NCI-H2196 (cell line): ENCODE results near the gene ADAMTSL2.
A peak's percentile ranks its signal among the peaks of the same experiment; 100 is the strongest.

ENCODE experiments used
- DNase-seq: peaks from one replicate; lab custom pipeline; 2025; ENCODE audit not compliant: unreplicated experiment; lab: John Stamatoyannopoulos, UW

ADAMTSL2 gene

GRCh38 chr9:133584559-133585476, 50.3 kb downstream of the ADAMTSL2 start:
- peak; percentile 61 for DNase-seq

GRCh38 chr9:133585481-133586351, 51.2 kb downstream of the ADAMTSL2 start:
- no peak for DNase-seq

DNA sequence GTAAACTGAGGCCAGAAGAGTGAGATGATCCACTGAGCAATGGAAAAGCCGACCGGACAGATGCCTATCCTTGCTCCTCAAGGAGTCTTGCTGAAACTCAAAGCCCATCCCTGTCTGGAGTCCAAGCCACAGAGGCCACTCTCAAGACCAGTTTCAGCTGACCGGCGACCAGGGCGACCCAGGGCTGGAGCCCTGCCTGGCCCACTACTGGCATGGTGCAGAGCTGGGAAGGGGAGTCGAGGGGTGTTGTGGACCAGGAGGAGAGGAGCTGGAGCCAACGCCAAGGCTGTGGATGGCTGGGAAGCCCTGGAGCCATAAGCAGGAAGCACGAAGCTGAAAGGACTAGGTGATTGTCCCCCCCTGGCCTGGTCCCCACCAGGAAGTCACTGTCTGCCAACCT, 52.5 kb downstream of the ADAMTSL2 start:
- DNase-seq = no peak

- DNase-seq = no peak
These were observed 53.0 kb downstream of the ADAMTSL2 start for GRCh38 chr9:133587466-133587865.

DNA sequence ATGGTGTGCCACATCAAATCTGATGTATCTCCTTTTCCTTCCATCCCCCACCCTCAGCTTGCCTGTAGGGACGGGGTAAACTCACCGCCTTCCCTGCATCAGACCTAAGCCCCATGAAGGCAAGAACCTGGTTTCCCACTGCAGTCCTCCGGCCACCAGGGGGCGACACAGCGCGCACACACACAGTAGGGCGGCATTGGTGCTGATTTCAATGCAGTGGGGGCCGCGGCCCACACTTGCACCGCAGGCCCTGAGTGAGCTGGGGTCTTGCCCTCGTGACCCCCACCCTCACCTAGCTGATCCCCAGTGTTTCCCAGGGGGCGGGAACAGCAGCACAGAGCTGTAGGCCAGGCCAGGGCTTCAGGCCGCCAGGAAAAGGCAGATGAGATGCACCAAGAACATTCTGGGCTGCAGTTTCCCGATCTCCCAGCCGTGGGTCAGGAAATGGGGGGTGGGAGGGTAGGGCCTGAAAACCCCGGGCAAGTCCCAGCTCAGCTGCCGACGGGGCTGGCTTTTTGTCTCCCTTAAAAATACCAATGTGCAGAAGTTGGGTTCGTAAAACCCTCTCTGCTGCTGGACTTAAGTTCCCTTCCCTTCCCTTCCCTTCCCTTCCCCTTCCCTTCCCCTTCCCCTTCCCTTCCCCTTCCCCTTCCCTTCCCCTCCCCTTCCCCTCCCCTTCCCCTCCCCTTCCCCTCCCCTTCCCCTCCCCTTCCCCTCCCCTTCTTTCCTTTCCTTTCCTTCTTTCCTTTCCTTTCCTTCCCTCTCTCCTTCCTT, 55.1 kb downstream of the ADAMTSL2 start:
- no peak for DNase-seq

DNA sequence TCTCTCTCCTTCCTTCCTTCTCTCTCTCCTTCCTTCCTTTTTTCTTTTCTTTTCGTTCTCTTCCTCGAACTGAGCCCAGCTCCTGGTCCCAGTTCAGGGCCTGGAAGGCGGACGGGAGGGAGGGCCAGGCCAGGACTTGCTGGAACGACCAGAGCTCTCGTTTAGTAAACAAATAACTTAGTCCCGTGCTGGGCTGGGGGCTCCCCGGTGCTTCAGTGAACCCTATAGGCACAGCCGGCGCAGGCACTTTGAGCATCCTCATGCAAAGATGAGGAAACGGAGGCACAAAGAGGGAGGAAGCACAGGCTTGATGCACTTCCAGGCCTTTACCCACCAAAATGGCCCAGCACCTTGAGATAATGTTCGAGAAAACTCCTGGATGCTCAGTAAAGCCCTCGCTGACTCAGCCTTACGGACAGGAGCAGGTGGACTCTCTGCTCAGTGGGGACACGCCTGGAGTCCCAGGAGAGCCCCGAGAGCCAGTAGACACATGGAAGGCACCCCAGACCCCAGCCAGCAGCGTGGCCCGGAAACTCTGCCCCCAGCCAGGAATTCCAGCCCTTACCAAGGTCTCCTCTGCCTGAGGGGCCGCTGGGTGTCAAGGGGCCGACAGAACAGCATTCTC, 55.8 kb downstream of the ADAMTSL2 start:
- no peak for DNase-seq

GRCh38 chr9:133591116-133591910, 56.8 kb downstream of the ADAMTSL2 start:
- DNase-seq = peak; percentile 88

DNA sequence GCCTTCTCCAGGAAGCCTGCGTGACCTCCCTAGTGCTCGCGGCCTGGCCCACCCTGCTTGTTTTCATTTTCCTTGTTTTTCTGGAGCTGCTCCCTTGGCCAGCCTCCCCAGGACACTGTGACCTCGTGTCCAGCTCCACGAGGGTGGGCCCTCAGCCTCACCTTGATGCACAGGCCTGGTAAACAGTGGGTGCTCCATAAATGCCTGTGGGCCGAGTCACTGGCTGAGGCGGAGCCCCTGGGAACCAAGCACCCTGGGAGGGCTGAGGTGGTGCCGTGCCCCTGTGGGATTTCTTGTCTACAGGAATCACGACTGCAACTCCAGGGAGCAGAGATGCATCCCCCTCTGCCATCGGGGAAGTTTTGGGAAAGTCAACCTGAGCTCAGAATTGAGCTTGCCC, 57.5 kb downstream of the ADAMTSL2 start:
- no peak for DNase-seq

- DNase-seq = no peak
These were observed 58.4 kb downstream of the ADAMTSL2 start for GRCh38 chr9:133592731-133593409.

- DNase-seq = no peak
These were observed 59.2 kb downstream of the ADAMTSL2 start for GRCh38 chr9:133593587-133594253.

- DNase-seq = no peak
These were observed 59.8 kb downstream of the ADAMTSL2 start for GRCh38 chr9:133594310-133594709.

DNA sequence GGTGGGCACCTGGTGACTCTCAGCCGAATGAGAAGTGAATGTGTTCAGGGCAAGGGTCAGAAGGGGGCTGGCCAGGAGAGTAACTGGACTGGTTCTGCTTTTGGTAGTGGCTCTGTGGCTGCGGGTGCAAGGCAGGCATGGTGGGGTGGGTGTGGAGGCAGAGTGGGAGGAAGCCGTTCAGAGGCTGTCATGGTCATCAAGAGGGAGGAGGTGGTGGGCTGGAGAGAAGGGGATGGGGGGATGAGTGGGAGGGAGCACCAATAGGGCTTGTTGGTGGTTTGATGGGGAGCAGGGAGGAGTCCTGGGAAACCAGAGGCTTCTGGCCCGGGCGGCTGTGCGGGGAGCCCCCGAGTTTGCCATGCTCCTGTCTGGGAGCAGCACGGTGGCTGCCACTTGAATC, 61.4 kb downstream of the ADAMTSL2 start:
- DNase-seq = no peak

DNA sequence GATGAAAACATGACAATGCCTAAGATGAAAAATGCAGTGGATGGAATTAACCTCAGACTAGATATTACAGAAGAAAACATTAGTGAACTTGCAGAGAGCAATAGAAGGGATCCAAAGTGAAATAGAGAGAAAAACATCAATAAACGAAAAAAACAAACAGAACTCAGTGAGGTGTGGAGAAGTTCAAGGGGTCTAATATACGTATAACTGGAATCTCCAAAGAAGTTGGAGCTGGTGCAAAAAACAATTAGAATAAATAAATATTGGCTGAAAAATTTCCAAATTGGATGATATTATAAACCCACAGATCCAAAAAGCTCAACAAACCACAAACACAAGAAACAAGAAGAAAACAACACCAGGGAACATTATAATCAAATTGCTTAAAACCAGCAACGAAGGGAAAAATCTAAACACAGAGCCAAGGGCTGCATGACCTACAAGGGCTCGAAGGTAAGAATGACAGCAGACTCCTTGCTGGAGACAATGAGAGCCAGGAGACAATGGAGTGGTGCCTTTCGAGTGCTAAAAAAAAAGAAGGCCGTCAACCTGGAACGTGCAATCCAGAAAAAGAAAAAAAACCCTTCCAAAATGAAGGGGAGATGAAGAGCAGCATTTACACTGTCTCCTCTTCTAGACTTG, 62.9 kb downstream of the ADAMTSL2 start:
- peak; percentile 25 for DNase-seq

GRCh38 chr9:133598978-133599377, 64.5 kb downstream of the ADAMTSL2 start:
- DNase-seq = no peak

DNA sequence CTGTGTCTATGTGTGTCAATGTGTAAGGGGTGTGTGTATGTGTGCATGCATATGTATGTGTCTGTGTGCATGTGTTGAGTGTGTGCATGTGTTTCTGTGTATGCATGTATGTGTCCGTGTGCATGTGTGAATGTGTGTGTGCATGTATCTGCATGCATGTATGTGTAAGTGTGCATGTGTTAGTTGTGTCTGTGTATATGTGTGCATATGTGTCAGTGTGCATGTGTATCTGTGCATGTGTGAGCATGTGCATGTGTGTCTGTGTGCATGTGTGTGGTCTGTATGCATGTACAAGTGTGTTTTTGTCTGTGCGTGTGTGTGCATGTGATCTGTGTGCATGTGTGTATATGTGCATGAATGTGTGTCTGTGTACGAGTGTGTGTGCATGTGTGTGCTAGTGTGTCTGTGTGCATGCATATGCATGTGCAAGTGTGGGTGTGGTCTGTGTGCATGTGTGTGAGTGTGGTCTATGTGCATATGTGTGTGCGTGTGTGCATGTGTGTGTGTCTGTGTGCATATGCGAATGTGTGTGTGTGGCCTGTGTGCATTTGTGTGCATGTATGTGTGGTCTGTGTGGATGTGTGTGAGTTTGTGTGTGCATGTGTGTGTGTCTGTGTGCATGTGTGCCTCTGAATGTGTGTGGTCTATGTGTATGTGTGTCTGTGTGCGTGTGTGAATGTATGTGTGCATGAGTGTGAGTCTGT, 65.1 kb downstream of the ADAMTSL2 start:
- DNase-seq = no peak

GRCh38 chr9:133600739-133601138, 66.2 kb downstream of the ADAMTSL2 start:
- DNase-seq = no peak

GRCh38 chr9:133601746-133602145, 67.2 kb downstream of the ADAMTSL2 start:
- no peak for DNase-seq

DNA sequence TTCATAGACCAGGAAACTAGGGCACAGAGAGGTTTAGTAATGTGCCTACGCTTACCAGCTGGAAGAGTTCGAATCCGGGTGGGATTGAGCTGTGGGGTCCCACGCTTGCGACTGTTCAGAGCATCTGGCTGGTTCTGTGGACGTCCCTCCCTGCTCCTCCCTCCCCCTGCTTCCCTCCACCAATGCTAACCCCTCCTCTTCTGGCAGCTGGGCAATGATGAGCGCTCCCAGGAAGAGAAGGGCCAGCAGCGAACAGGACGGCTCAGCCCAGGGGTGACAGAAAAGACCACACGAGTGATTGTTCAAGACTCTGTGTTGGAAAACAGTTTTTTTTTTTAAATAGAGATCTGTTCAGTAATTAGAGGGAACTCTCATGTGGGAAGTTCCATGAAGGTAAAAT, 67.8 kb downstream of the ADAMTSL2 start:
- peak; percentile 33 for DNase-seq
